Loucy (cell line): Measurements from ENCODE around the gene KCNIP3.
A peak's percentile ranks its signal among the peaks of the same experiment; 100 is the strongest.

ENCODE experiments used
- H2AFZ ChIP-seq: fragments of 200-600 bp; sonication (generic); 2 replicates; pipeline ENCODE4 v1.6.0; 2016; ENCODE audit warnings: antibody characterized with exemption, mild to moderate bottlenecking, low read length, moderate library complexity
- H3F3A ChIP-seq: fragments of 200-600 bp; 2 replicates; pipeline ENCODE4 v1.6.0; 2016; ENCODE audit warnings: antibody characterized with exemption, low read depth, mild to moderate bottlenecking
- H3K27me3 ChIP-seq: fragments of 200-600 bp; sonication (generic); 2 replicates; pipeline ENCODE4 v1.6.1; 2014; ENCODE audit warnings: low read length, mild to moderate bottlenecking; ENCODE audit not compliant: insufficient read depth, poor library complexity, severe bottlenecking
- H3K36me3 ChIP-seq: fragments of 200-600 bp; sonication (generic); 2 replicates; pipeline ENCODE4 v1.6.1; 2016; ENCODE audit warnings: low read length; ENCODE audit not compliant: insufficient read depth
- H3K4me1 ChIP-seq: fragments of 200-600 bp; sonication (generic); 2 replicates; pipeline ENCODE4 v1.5.1; 2014; ENCODE audit warnings: low read length, mild to moderate bottlenecking; ENCODE audit not compliant: insufficient read depth, poor library complexity, severe bottlenecking
- H3K4me2 ChIP-seq: fragments of 200-600 bp; sonication (generic); 2 replicates; pipeline ENCODE4 v1.6.0; 2014; ENCODE audit warnings: antibody characterized with exemption, low read length, low read depth, mild to moderate bottlenecking; ENCODE audit not compliant: poor library complexity, severe bottlenecking
- H3K4me3 ChIP-seq: fragments of 200-600 bp; sonication (generic); 2 replicates; pipeline ENCODE4 v1.5.1; 2014; ENCODE audit warnings: low read length, mild to moderate bottlenecking, mixed read lengths; ENCODE audit not compliant: poor library complexity, severe bottlenecking
- H3K79me2 ChIP-seq: fragments of 200-600 bp; sonication (generic); 2 replicates; pipeline ENCODE4 v1.6.1; 2014; ENCODE audit warnings: low read length; ENCODE audit not compliant: insufficient read depth
- H3K9ac ChIP-seq: fragments of 200-600 bp; sonication (generic); 2 replicates; pipeline ENCODE4 v1.6.0; 2014; ENCODE audit warnings: mild to moderate bottlenecking, low read depth, low read length, moderate library complexity; ENCODE audit not compliant: poor library complexity, severe bottlenecking
- H3K9me2 ChIP-seq: fragments of 200-600 bp; sonication (generic); replicated peaks from 2 replicates; pipeline ENCODE4 v1.6.1; 2016; ENCODE audit warnings: low read depth, low read length, mixed read lengths
- H3K9me3 ChIP-seq: fragments of 200-600 bp; sonication (generic); 2 replicates; pipeline ENCODE4 v1.6.1; 2014; ENCODE audit warnings: mild to moderate bottlenecking, antibody characterized with exemption, low read length, low read depth; ENCODE audit not compliant: insufficient read depth
- H4K20me1 ChIP-seq: fragments of 200-600 bp; sonication (generic); 2 replicates; pipeline ENCODE4 v1.6.0; 2014; ENCODE audit warnings: antibody characterized with exemption, low read length, mild to moderate bottlenecking; ENCODE audit not compliant: insufficient read depth, poor library complexity, severe bottlenecking
- EZH2phosphoT487 ChIP-seq: fragments of 200-600 bp; IDR thresholded peaks from 2 replicates; pipeline ENCODE4 v1.6.1; 2018; ENCODE audit warnings: antibody characterized with exemption, mild to moderate bottlenecking, moderate library complexity, borderline replicate concordance
- TF ChIP-seq, protein P1 (sequence below): fragments of 200-600 bp; sonication (generic); conservative IDR thresholded peaks from 2 replicates; pipeline ENCODE4 v1.5.1; 2014; ENCODE audit warnings: mild to moderate bottlenecking, antibody characterized with exemption, low read length

The KCNIP3 gene

DNA sequence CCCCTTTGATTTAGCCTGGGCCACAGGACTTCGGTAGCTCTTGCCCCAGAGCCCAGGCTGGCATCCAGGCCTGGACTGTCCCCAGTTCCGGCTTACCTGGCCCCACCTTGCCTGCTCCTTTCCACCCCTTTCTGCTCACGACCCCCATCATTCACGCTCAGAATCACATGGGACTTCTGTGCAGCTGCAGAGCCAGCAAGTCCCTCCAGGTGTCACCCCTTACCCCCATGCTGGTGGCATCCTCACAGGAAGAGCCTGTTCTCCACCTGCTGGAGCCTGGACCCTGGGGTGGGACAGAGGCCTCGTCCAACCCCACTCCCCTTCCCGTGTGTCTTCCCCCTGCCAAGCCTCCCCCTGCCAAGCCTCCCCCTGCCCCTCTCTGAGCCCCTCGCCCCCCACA is 7.9 kb upstream of the KCNIP3 start:
- no peaks in the 10 kb centered on the region for H3K79me2 ChIP-seq
- H3K27me3 ChIP-seq = no peaks in the 10 kb centered on the region
- H3K4me3 ChIP-seq = no peak overlapping the region
- H3K4me1 ChIP-seq = no peaks in the 10 kb centered on the region
- no peak for TF ChIP-seq EZH2phosphoT487
- TF ChIP-seq, protein P1, sequence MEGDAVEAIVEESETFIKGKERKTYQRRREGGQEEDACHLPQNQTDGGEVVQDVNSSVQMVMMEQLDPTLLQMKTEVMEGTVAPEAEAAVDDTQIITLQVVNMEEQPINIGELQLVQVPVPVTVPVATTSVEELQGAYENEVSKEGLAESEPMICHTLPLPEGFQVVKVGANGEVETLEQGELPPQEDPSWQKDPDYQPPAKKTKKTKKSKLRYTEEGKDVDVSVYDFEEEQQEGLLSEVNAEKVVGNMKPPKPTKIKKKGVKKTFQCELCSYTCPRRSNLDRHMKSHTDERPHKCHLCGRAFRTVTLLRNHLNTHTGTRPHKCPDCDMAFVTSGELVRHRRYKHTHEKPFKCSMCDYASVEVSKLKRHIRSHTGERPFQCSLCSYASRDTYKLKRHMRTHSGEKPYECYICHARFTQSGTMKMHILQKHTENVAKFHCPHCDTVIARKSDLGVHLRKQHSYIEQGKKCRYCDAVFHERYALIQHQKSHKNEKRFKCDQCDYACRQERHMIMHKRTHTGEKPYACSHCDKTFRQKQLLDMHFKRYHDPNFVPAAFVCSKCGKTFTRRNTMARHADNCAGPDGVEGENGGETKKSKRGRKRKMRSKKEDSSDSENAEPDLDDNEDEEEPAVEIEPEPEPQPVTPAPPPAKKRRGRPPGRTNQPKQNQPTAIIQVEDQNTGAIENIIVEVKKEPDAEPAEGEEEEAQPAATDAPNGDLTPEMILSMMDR = 0 out of 2 replicates have a peak, but pooled peaks have one; percentile 13
- H3K36me3 ChIP-seq = no peaks in the 10 kb centered on the region
- no peaks in the 10 kb centered on the region for H3F3A ChIP-seq
- no peak overlapping the region for H3K9ac ChIP-seq
- H3K9me2 ChIP-seq = no peaks in the 10 kb centered on the region
- no peak overlapping the region for H3K4me2 ChIP-seq
- no peaks in the 10 kb centered on the region for H4K20me1 ChIP-seq
- H3K9me3 ChIP-seq = peaks cover 7% of the 10 kb centered on the region; the same call in 1 of the 2 replicates
- H2AFZ ChIP-seq = no peak overlapping the region

DNA sequence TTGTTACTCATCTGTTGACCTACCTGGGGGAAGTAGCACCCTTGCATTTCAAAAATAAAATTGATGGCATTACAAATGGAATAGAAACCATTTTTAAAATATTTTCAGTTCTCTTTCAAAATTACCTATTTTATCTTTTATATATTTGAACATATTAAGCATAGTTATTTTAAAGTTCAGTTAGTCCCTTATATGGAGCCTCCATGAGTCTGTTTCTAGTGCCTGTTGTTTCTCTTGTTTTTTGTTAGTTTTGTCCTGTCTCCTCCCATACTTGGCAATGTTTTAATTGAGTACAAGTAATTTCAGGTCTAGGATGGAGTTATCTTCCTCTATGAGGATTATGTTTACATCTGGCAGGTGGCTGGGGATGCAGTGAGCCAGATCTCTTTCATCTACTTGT is 5.9 kb upstream of the KCNIP3 start:
- no peaks in the 10 kb centered on the region for H3K27me3 ChIP-seq
- H3K9me3 ChIP-seq = peaks cover 7% of the 10 kb centered on the region; the same call in 1 of the 2 replicates
- no peak overlapping the region for H3K4me3 ChIP-seq
- H3K79me2 ChIP-seq = no peaks in the 10 kb centered on the region
- no peaks in the 10 kb centered on the region for H3K9me2 ChIP-seq
- no peak overlapping the region for H2AFZ ChIP-seq
- no peaks in the 10 kb centered on the region for H3F3A ChIP-seq
- H3K4me2 ChIP-seq = no peak overlapping the region
- TF ChIP-seq, protein P1 = no peak
- TF ChIP-seq EZH2phosphoT487 = no peak
- no peak overlapping the region for H3K9ac ChIP-seq
- H3K36me3 ChIP-seq = no peaks in the 10 kb centered on the region
- H4K20me1 ChIP-seq = no peaks in the 10 kb centered on the region
- no peaks in the 10 kb centered on the region for H3K4me1 ChIP-seq

DNA sequence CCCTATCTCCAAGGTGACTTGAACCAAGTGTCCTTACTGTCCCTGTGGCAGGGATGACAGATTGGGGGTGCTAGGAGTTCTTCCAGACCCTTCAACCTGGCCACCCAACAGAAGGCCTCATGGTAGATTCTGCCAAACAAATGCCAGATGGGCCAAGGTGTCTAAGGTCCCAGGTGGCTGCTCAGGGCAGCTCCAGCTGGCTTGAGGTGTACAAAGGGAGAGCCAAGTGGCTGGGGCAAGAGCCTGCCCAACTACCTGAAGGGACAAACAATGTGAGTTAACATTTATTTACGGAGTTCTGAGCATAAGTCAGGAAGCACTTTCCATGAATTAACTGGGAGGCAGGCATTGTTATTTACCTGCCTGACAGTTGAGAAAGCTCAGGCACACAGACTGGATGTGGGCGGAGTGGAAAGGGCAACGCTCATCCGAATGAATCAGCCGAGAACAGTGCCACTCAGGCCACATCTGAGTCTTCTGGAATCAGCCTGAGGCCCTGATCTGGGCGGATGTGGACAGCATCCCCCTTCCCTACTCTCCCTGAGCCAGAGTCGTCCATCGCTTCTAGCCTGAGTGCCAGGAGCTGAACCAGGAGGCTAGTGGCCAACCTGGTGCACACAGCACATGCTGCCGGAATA is 4.4 kb upstream of the KCNIP3 start:
- Histone ChIP-seq H3F3A (no peaks in the 10 kb centered on the region), H3K4me2 (no peak overlapping the region), H4K20me1 (no peaks in the 10 kb centered on the region), H3K9ac (no peak overlapping the region), H3K36me3 (no peaks in the 10 kb centered on the region), H3K4me1 (peaks cover 3% of the 10 kb centered on the region), H2AFZ (no peak overlapping the region), H3K27me3 (no peaks in the 10 kb centered on the region), H3K9me2 (no peaks in the 10 kb centered on the region), H3K79me2 (no peaks in the 10 kb centered on the region), H3K9me3 (peaks cover 7% of the 10 kb centered on the region; the same call in 1 of the 2 replicates), H3K4me3 (no peak overlapping the region)
- TF ChIP-seq EZH2phosphoT487 = no peak
